Dendritic cell treated with granulocyte-macrophage colony-stimulating factor and Interleukin-4, amounts not matched to agents 40 ng/mL and 50 ng/mL, for 4 days (primary cell): ENCODE measurements around the gene CCNG2.

Experiments used
- H3K27ac Mint-ChIP-seq: one replicate; pipeline ENCODE4 v1.8.0; 2022; ENCODE audit warnings: mild to moderate bottlenecking, mixed read lengths
- H3K27me3 Mint-ChIP-seq: one replicate; pipeline ENCODE4 v1.8.0; 2022; ENCODE audit warnings: mild to moderate bottlenecking, mixed read lengths
- H3K36me3 Mint-ChIP-seq: one replicate; pipeline ENCODE4 v1.8.0; 2022; ENCODE audit warnings: low read depth, mixed read lengths
- H3K4me1 Mint-ChIP-seq: one replicate; pipeline ENCODE4 v1.8.0; 2022; ENCODE audit warnings: low read depth, mixed read lengths
- H3K4me3 Mint-ChIP-seq: one replicate; pipeline ENCODE4 v1.8.0; 2022; ENCODE audit warnings: mild to moderate bottlenecking, moderate library complexity, mixed read lengths
- H3K9me3 Mint-ChIP-seq: one replicate; pipeline ENCODE4 v1.8.0; 2022; ENCODE audit warnings: mixed read lengths
- intact Hi-C: fragments of 100-400 bp; cut with micrococcal nuclease; formaldehyde crosslinking; loops from one replicate; pipeline ENCODE4 v1.15.0; 2022

CCNG2 gene

GRCh38 chr4:77215107-77215506 is 58.1 kb downstream of the CCNG2 start:
- Mint-ChIP-seq H3K9me3 (no peaks in the 10 kb centered on the region), H3K27ac (no peak overlapping the region), H3K4me1 (peaks cover 5% of the 10 kb centered on the region), H3K36me3 (no peaks in the 10 kb centered on the region), H3K27me3 (no peaks in the 10 kb centered on the region), H3K4me3 (no peak overlapping the region)
- intact Hi-C loops, result no loop called here

DNA sequence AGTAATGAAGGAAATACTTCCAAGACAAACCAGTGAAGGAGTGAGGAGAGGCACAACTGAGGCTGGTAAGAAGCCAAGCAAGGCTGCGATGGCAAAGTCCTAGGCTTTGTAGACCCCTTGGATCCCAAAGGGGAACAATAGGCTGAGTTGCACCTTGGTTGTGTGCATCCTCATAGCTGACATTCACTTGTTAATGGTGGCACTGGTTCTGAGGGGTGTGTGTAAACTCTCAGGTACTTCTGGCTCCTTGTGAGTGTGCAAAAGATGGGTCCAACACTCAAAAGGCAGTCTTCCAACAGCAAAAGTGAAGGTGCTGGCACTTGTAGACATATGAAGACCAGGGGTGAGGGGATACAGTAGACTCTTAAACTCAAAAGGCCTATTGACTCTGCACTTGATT is 60.5 kb downstream of the CCNG2 start:
- Mint-ChIP-seq H3K9me3 (no peaks in the 10 kb centered on the region), H3K27ac (no peak overlapping the region), H3K4me1 (peaks cover 5% of the 10 kb centered on the region)

DNA sequence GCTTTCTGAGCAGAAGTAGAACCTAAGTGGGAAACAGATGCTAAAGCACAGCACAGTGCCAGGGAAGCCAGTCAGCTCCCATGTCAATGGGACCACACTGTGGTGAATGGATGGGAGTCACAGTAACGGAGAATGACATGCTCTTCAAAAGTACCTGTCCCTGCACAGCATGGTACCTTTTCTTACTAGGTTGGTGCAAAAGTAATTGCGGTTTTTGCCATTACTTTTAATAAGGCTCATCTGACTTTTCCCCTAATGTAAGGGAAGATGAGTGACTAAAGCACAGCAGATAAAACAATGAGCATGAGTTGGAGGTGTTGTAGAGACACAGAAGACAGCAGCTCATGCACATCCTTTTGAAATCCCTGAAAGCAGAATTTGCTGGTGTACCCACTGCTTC is 62.3 kb downstream of the CCNG2 start:
- intact Hi-C loops, result no loop called here
- no peak overlapping the region for H3K4me3 Mint-ChIP-seq
- H3K9me3 Mint-ChIP-seq, result no peaks in the 10 kb centered on the region
- peaks cover 5% of the 10 kb centered on the region for H3K4me1 Mint-ChIP-seq
- no peak overlapping the region for H3K27ac Mint-ChIP-seq
- no peaks in the 10 kb centered on the region for H3K27me3 Mint-ChIP-seq
- no peaks in the 10 kb centered on the region for H3K36me3 Mint-ChIP-seq

More for the DNA sequence above, 60.5 kb downstream of the CCNG2 start:
- H3K36me3 Mint-ChIP-seq, result no peaks in the 10 kb centered on the region
- no peaks in the 10 kb centered on the region for H3K27me3 Mint-ChIP-seq
- intact Hi-C loops, result no loop called here
- no peak overlapping the region for H3K4me3 Mint-ChIP-seq
